ENCODE data around the gene MTPN.

Gene MTPN

GRCh38 chr7:135924302-135924701 is 52.9 kb downstream of the MTPN start:
- DNase-seq (ENCODE audit: low spot score): no peak

- DNase-seq (ENCODE audit: low spot score): no peak
Observed at GRCh38 chr7:135922263-135922662, 54.9 kb downstream of the MTPN start.

GRCh38 chr7:135920478-135920877 is 56.7 kb downstream of the MTPN start:
- no peak for DNase-seq (ENCODE audit: low spot score)

GRCh38 chr7:135919071-135919841 is 57.9 kb downstream of the MTPN start:
- DNase-seq (ENCODE audit: low spot score): no peak

GRCh38 chr7:135918134-135918533 is 59.0 kb downstream of the MTPN start:
- no peak for DNase-seq (ENCODE audit: low spot score)

GRCh38 chr7:135917721-135918120 is 59.4 kb downstream of the MTPN start:
- no peak for DNase-seq (ENCODE audit: low spot score)

GRCh38 chr7:135914346-135914745 is 62.8 kb downstream of the MTPN start:
- DNase-seq (ENCODE audit: low spot score): no peak

GRCh38 chr7:135913404-135913803 is 63.8 kb downstream of the MTPN start:
- no peak for DNase-seq (ENCODE audit: low spot score)

- DNase-seq (ENCODE audit: low spot score): no peak
Observed at GRCh38 chr7:135911099-135911498, 66.1 kb downstream of the MTPN start.

GRCh38 chr7:135910393-135911036 is 66.6 kb downstream of the MTPN start:
- DNase-seq (ENCODE audit: low spot score): no peak

GRCh38 chr7:135905858-135906257 is 71.3 kb downstream of the MTPN start:
- no peak for DNase-seq (ENCODE audit: low spot score)

- no peak for DNase-seq (ENCODE audit: low spot score)
Observed at GRCh38 chr7:135905355-135905754, 71.8 kb downstream of the MTPN start.

- DNase-seq (ENCODE audit: low spot score): no peak
Observed at GRCh38 chr7:135904282-135904681, 72.9 kb downstream of the MTPN start.

- no peak for DNase-seq (ENCODE audit: low spot score)
Observed at GRCh38 chr7:135901585-135902540, 75.3 kb downstream of the MTPN start.

GRCh38 chr7:135900065-135900546 is 77.1 kb downstream of the MTPN start:
- DNase-seq (ENCODE audit: low spot score): no peak

GRCh38 chr7:135899458-135900064 is 77.6 kb downstream of the MTPN start:
- DNase-seq (ENCODE audit: low spot score): no peak

GRCh38 chr7:135898226-135898625 is 78.9 kb downstream of the MTPN start:
- no peak for DNase-seq (ENCODE audit: low spot score)

- no peak for DNase-seq (ENCODE audit: low spot score)
Observed at GRCh38 chr7:135894816-135895215, 82.3 kb downstream of the MTPN start.

GRCh38 chr7:135889823-135890222 is 87.3 kb downstream of the MTPN start:
- no peak for DNase-seq (ENCODE audit: low spot score)

GRCh38 chr7:135888740-135889139 is 88.4 kb downstream of the MTPN start:
- no peak for DNase-seq (ENCODE audit: low spot score)

GRCh38 chr7:135886345-135887132 is 90.6 kb downstream of the MTPN start:
- no peak for DNase-seq (ENCODE audit: low spot score)

Measured in hematopoietic multipotent progenitor cell treated with erythropoietin and hydrocortisone succinate and interleukin-3 and kit ligand, for 15 days (in vitro differentiated cells).